ENCODE data around the gene SAP30L.

SAP30L gene

GRCh38 chr5:154459015-154459414 is 13.2 kb downstream of the SAP30L start:
- Mint-ChIP-seq H3K4me3 (no peak overlapping the region), H3K4me1 (ENCODE audit: low read depth) (peaks cover 7% of the 10 kb centered on the region), H3K9me3 (no peaks in the 10 kb centered on the region), H3K27ac (no peak overlapping the region), H3K36me3 (ENCODE audit: low read depth) (peaks cover 60% of the 10 kb centered on the region), H3K27me3 (no peaks in the 10 kb centered on the region)
- intact Hi-C loops (cut with micrococcal nuclease), result no loop called here

- Mint-ChIP-seq H3K27ac (no peak overlapping the region), H3K4me1 (ENCODE audit: low read depth) (peaks cover 7% of the 10 kb centered on the region), H3K27me3 (no peaks in the 10 kb centered on the region), H3K36me3 (ENCODE audit: low read depth) (peaks cover 48% of the 10 kb centered on the region), H3K9me3 (no peaks in the 10 kb centered on the region), H3K4me3 (no peak overlapping the region)
- intact Hi-C loops (cut with micrococcal nuclease), result loop anchor here (10.0 kb wide), 1 partner anchor 185 kb away; no protein-coding TSS in a partner anchor
Measured at GRCh38 chr5:154460172-154460571, 14.4 kb downstream of the SAP30L start.

- no peaks in the 10 kb centered on the region for H3K9me3 Mint-ChIP-seq
- no peak overlapping the region for H3K27ac Mint-ChIP-seq
- no peak overlapping the region for H3K4me3 Mint-ChIP-seq
- no peaks in the 10 kb centered on the region for H3K27me3 Mint-ChIP-seq
- peaks cover 35% of the 10 kb centered on the region for H3K36me3 Mint-ChIP-seq (ENCODE audit: low read depth)
- intact Hi-C loops (cut with micrococcal nuclease), result loop anchor here (10.0 kb wide), 1 partner anchor 183 kb away; no protein-coding TSS in a partner anchor
- H3K4me1 Mint-ChIP-seq (ENCODE audit: low read depth), result peaks cover 7% of the 10 kb centered on the region
Measured at GRCh38 chr5:154461531-154461930, 15.7 kb downstream of the SAP30L start.

- intact Hi-C loops (cut with micrococcal nuclease), result loop anchor here (10.0 kb wide), 1 partner anchor 180 kb away; no protein-coding TSS in a partner anchor
- H3K27me3 Mint-ChIP-seq, result peaks cover 15% of the 10 kb centered on the region
- peaks cover 7% of the 10 kb centered on the region for H3K4me1 Mint-ChIP-seq (ENCODE audit: low read depth)
- H3K27ac Mint-ChIP-seq, result no peak overlapping the region
- H3K9me3 Mint-ChIP-seq, result no peaks in the 10 kb centered on the region
- no peak overlapping the region for H3K4me3 Mint-ChIP-seq
- H3K36me3 Mint-ChIP-seq (ENCODE audit: low read depth), result peaks cover 9% of the 10 kb centered on the region
Measured at GRCh38 chr5:154464438-154464837, 18.6 kb downstream of the SAP30L start.

- intact Hi-C loops (cut with micrococcal nuclease), result loop anchor here (10.0 kb wide), 1 partner anchor 180 kb away; no protein-coding TSS in a partner anchor
- no peak overlapping the region for H3K4me3 Mint-ChIP-seq
Measured at GRCh38 chr5:154465169-154465568, 19.4 kb downstream of the SAP30L start.

GRCh38 chr5:154466147-154466546 is 20.4 kb downstream of the SAP30L start:
- no peak overlapping the region for H3K4me3 Mint-ChIP-seq
- no peak overlapping the region for H3K27ac Mint-ChIP-seq
- peaks cover 9% of the 10 kb centered on the region for H3K36me3 Mint-ChIP-seq (ENCODE audit: low read depth)
- peaks cover under 1% of the 10 kb centered on the region for H3K4me1 Mint-ChIP-seq (ENCODE audit: low read depth)
- peaks cover 30% of the 10 kb centered on the region for H3K27me3 Mint-ChIP-seq
- no peaks in the 10 kb centered on the region for H3K9me3 Mint-ChIP-seq
- intact Hi-C loops (cut with micrococcal nuclease), result loop anchor here (10.0 kb wide), 1 partner anchor 179 kb away; no protein-coding TSS in a partner anchor

More at GRCh38 chr5:154465169-154465568, 19.4 kb downstream of the SAP30L start:
- no peaks in the 10 kb centered on the region for H3K9me3 Mint-ChIP-seq
- H3K4me1 Mint-ChIP-seq (ENCODE audit: low read depth), result peaks cover 7% of the 10 kb centered on the region
- peaks cover 9% of the 10 kb centered on the region for H3K36me3 Mint-ChIP-seq (ENCODE audit: low read depth)
- no peak overlapping the region for H3K27ac Mint-ChIP-seq
- peaks cover 20% of the 10 kb centered on the region for H3K27me3 Mint-ChIP-seq

- Mint-ChIP-seq H3K27me3 (peaks cover 35% of the 10 kb centered on the region), H3K9me3 (no peaks in the 10 kb centered on the region), H3K27ac (no peak overlapping the region), H3K4me1 (ENCODE audit: low read depth) (no peaks in the 10 kb centered on the region), H3K36me3 (ENCODE audit: low read depth) (peaks cover 9% of the 10 kb centered on the region), H3K4me3 (no peak overlapping the region)
- intact Hi-C loops (cut with micrococcal nuclease), result loop anchor here (1.0 to 10.0 kb wide), 2 partner anchors 144 to 178 kb away; no protein-coding TSS in a partner anchor
Measured at GRCh38 chr5:154466671-154467070, 20.9 kb downstream of the SAP30L start.

- Mint-ChIP-seq H3K27ac (no peak overlapping the region), H3K4me1 (ENCODE audit: low read depth) (no peaks in the 10 kb centered on the region), H3K4me3 (no peak overlapping the region), H3K9me3 (no peaks in the 10 kb centered on the region), H3K27me3 (peaks cover 39% of the 10 kb centered on the region), H3K36me3 (ENCODE audit: low read depth) (peaks cover 5% of the 10 kb centered on the region)
- intact Hi-C loops (cut with micrococcal nuclease), result loop anchor here (1.0 to 10.0 kb wide), 2 partner anchors 142 to 177 kb away; no protein-coding TSS in a partner anchor
Measured at GRCh38 chr5:154467655-154468354, 22.0 kb downstream of the SAP30L start.

GRCh38 chr5:154470137-154470536 is 24.3 kb downstream of the SAP30L start:
- Mint-ChIP-seq H3K4me1 (ENCODE audit: low read depth) (peaks cover 22% of the 10 kb centered on the region), H3K9me3 (no peaks in the 10 kb centered on the region), H3K27me3 (peaks cover 62% of the 10 kb centered on the region), H3K36me3 (ENCODE audit: low read depth) (no peaks in the 10 kb centered on the region), H3K4me3 (no peak overlapping the region), H3K27ac (no peak overlapping the region)
- intact Hi-C loops (cut with micrococcal nuclease), result no loop called here

GRCh38 chr5:154470947-154471870 is 25.4 kb downstream of the SAP30L start:
- peaks cover 73% of the 10 kb centered on the region for H3K27me3 Mint-ChIP-seq
- peaks cover 32% of the 10 kb centered on the region for H3K4me1 Mint-ChIP-seq (ENCODE audit: low read depth)
- no peak overlapping the region for H3K27ac Mint-ChIP-seq
- H3K4me3 Mint-ChIP-seq, result no peak overlapping the region
- H3K9me3 Mint-ChIP-seq, result no peaks in the 10 kb centered on the region
- intact Hi-C loops (cut with micrococcal nuclease), result no loop called here
- H3K36me3 Mint-ChIP-seq (ENCODE audit: low read depth), result no peaks in the 10 kb centered on the region

- Mint-ChIP-seq H3K27me3 (peaks cover 90% of the 10 kb centered on the region), H3K36me3 (ENCODE audit: low read depth) (no peaks in the 10 kb centered on the region), H3K27ac (no peak overlapping the region), H3K4me1 (ENCODE audit: low read depth) (peaks cover 49% of the 10 kb centered on the region), H3K4me3 (no peak overlapping the region), H3K9me3 (no peaks in the 10 kb centered on the region)
- intact Hi-C loops (cut with micrococcal nuclease), result no loop called here
Measured at GRCh38 chr5:154472871-154473580, 27.2 kb downstream of the SAP30L start.

GRCh38 chr5:154473581-154474283 is 27.9 kb downstream of the SAP30L start:
- Mint-ChIP-seq H3K9me3 (no peaks in the 10 kb centered on the region), H3K27ac (no peak overlapping the region)

More at GRCh38 chr5:154473581-154474283, 27.9 kb downstream of the SAP30L start:
- no peak overlapping the region for H3K4me3 Mint-ChIP-seq
- intact Hi-C loops (cut with micrococcal nuclease), result no loop called here
- H3K36me3 Mint-ChIP-seq (ENCODE audit: low read depth), result no peaks in the 10 kb centered on the region
- H3K27me3 Mint-ChIP-seq, result peaks cover 90% of the 10 kb centered on the region
- peaks cover 49% of the 10 kb centered on the region for H3K4me1 Mint-ChIP-seq (ENCODE audit: low read depth)
